Prostate gland (tissue), 2 donors: ENCODE data around the gene WNK2.

ENCODE experiments used
- CTCF ChIP-seq, 4 experiments: fragments of 200-600 bp in 2 of 4; fragments of 450-650 bp in 2 of 4; sonication (generic) in 2 of 4; IDR thresholded peaks; 1 replicate in 3 of 4; 2 replicates in 1 of 4; pipeline ENCODE4 v1.5.1; 2016 to 2019; ENCODE audit warnings: antibody characterized with exemption in 4 of 4, mild to moderate bottlenecking in 2 of 4, moderate library complexity in 2 of 4
- POLR2A ChIP-seq: fragments of 450-650 bp; IDR thresholded peaks from one replicate; pipeline ENCODE4 v1.6.1; 2016; ENCODE audit warnings: antibody characterized with exemption, mild to moderate bottlenecking
- POLR2AphosphoS5 ChIP-seq: sonication (generic); formaldehyde crosslinking; IDR thresholded peaks from one replicate; pipeline ENCODE4 v1.6.1; 2017; ENCODE audit warnings: antibody characterized with exemption

DNA sequence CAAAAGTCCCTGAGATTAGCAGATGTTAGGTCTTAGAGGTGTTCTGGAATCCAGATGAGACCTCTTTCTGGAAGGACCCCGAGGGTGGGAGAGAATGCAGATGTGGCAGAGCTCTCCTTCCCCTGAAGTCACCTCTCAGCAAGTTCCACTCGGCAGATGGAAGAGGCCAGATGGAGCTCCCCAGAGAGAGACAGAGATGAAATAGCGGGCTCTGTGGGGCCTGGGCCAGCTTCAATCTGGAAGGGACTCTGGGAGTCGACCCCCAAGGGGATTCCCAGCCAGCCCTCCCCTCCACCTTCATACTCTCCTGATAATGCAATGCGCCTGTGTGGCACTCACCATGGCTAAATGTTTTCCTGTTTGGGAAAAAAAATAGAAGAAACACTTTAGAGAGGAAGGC is 60.2 kb downstream of the WNK2 start:
- TF ChIP-seq CTCF (IDR thresholded peaks at IDR 0.05) (no peak), POLR2A (no peak), POLR2AphosphoS5 (no peak)
